Peyer's patch (tissue), 4 donors: ENCODE results near the gene DDX20. TPM values are rescaled to one million over a fixed set of nuclear protein-coding genes. Genes with fewer than 3 reads are reported as not detected.
A peak's percentile ranks its signal among the peaks of the same experiment; 100 is the strongest.

ENCODE experiments used
- DNase-seq, 3 donors: peaks; one replicate each; pipeline ENCODE4 v3.0.0-alpha.2; 2017 to 2019
- H3K27ac ChIP-seq, 4 donors: fragments of 200-600 bp; sonication (generic); one replicate each; pipeline ENCODE4 v1.5.1; 2016 to 2019
- H3K27me3 ChIP-seq, 2 donors: fragments of 200-600 bp; sonication (generic); one replicate each; pipeline ENCODE4 v1.5.1; 2019
- H3K36me3 ChIP-seq, 3 donors: fragments of 200-600 bp; sonication (generic); one replicate each; pipeline ENCODE4 v1.5.1; 2016 to 2019
- H3K4me1 ChIP-seq, 4 donors: fragments of 200-600 bp; sonication (generic); one replicate each; pipeline ENCODE4 v1.5.1; 2016 to 2019
- H3K4me3 ChIP-seq, 4 donors: fragments of 200-600 bp; sonication (generic); 1 replicate in 3 of 4; 2 replicates in 1 of 4; pipeline ENCODE4 v1.5.1; 2016 to 2019; ENCODE audit warnings: mild to moderate bottlenecking in 1 of 4
- H3K9me3 ChIP-seq, 4 donors: fragments of 200-600 bp; sonication (generic); one replicate each; pipeline ENCODE4 v1.5.1; 2016 to 2019; ENCODE audit warnings: mild to moderate bottlenecking in 1 of 4
- POLR2A ChIP-seq, 2 donors: fragments of 450-650 bp; IDR thresholded peaks; one replicate each; pipeline ENCODE4 v1.5.1; 2017; ENCODE audit warnings: antibody characterized with exemption in 2 of 2, mild to moderate bottlenecking in 2 of 2, moderate library complexity in 2 of 2
- total RNA-seq, 4 donors: library from RNA; depleted of rRNA; stranded (reverse); fragments of >200 nt; gene quantifications; one replicate each; pipeline ENCODE4 v1.1.0, GENCODE V29; 2016
- TF ChIP-seq, protein P1 (sequence below), 6 experiments: fragments of 450-650 bp in 4 of 6; fragments of 200-600 bp in 2 of 6; sonication (generic) in 1 of 6; IDR thresholded peaks; one replicate each; pipeline ENCODE4 v1.5.1; 2017 to 2019; ENCODE audit warnings: antibody characterized with exemption in 6 of 6, mild to moderate bottlenecking in 3 of 6, moderate library complexity in 1 of 6

Gene DDX20
- total RNA-seq, 4 donors from 2014 or later, result 13.5 to 34.7 (median 22.5) TPM

DNA sequence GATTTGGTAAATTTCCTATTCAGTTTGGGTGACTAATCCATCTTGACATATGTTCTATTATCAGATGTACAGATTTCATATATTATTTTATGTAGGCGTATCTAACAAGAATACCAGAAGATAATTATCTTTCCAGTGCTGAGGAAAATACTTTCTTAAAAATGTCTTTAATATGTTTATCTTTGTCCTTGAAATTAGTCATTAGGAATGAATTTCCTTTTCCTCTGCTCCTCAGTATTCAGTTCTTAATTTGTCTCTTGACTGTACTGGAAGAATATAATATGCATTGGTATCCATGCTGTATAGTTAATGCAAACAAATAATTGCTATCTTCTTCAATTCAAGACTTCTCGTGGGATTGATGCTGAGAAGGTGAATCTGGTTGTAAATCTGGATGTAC lies 6.6 kb downstream of the DDX20 start:
- H3K4me3 ChIP-seq, result no peak overlapping the region
- H3K27ac ChIP-seq, result no peak overlapping the region
- DNase-seq, result no peak
- no peaks in the 10 kb centered on the region for H3K27me3 ChIP-seq
- H3K4me1 ChIP-seq, result peaks cover 0 to 10% (median 0%) of the 10 kb centered on the region in 4 donors
- TF ChIP-seq POLR2A (IDR thresholded peaks at IDR 0.05), result no peak
- TF ChIP-seq, protein P1, sequence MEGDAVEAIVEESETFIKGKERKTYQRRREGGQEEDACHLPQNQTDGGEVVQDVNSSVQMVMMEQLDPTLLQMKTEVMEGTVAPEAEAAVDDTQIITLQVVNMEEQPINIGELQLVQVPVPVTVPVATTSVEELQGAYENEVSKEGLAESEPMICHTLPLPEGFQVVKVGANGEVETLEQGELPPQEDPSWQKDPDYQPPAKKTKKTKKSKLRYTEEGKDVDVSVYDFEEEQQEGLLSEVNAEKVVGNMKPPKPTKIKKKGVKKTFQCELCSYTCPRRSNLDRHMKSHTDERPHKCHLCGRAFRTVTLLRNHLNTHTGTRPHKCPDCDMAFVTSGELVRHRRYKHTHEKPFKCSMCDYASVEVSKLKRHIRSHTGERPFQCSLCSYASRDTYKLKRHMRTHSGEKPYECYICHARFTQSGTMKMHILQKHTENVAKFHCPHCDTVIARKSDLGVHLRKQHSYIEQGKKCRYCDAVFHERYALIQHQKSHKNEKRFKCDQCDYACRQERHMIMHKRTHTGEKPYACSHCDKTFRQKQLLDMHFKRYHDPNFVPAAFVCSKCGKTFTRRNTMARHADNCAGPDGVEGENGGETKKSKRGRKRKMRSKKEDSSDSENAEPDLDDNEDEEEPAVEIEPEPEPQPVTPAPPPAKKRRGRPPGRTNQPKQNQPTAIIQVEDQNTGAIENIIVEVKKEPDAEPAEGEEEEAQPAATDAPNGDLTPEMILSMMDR (IDR thresholded peaks at IDR 0.05), result no peak
- peaks cover 0 to 72% (median 0%) of the 10 kb centered on the region in 3 donors for H3K36me3 ChIP-seq
- no peaks in the 10 kb centered on the region for H3K9me3 ChIP-seq

- no peak overlapping the region for H3K4me3 ChIP-seq
- H3K36me3 ChIP-seq, result peaks cover 0 to 54% (median 0%) of the 10 kb centered on the region in 3 donors
- no peaks in the 10 kb centered on the region for H3K9me3 ChIP-seq
- no peak for TF ChIP-seq POLR2A (IDR thresholded peaks at IDR 0.05)
- TF ChIP-seq, protein P1 (IDR thresholded peaks at IDR 0.05), result no peak
- no peaks in the 10 kb centered on the region for H3K27me3 ChIP-seq
- no peak overlapping the region for H3K27ac ChIP-seq
- no peak for DNase-seq
- H3K4me1 ChIP-seq, result no peaks in the 10 kb centered on the region
Observed at GRCh38 chr1:111768023-111768422, 12.3 kb downstream of the DDX20 start.

DNA sequence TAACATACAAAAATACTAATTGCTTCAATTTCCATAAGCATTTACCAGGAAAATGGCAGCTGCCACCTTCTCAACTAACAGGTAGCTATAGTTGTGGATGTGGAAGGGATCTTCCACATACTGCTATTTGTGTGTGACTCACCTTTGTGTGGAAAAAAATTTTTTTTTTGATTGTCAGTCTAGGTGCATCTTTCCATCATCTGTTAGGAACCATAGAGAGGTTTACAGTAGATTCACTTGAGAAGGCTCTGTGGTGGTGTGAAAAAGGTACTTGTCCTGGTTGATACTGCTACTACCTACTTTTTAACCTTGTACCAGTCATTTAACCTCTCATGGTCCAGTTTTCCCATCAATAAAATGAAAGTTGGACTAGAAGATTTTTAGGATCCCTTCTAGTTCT lies 12.9 kb downstream of the DDX20 start:
- DNase-seq, result no peak
- Histone ChIP-seq H3K9me3 (no peaks in the 10 kb centered on the region), H3K27me3 (no peaks in the 10 kb centered on the region), H3K36me3 (peaks cover 0 to 48% (median 0%) of the 10 kb centered on the region in 3 donors), H3K4me1 (no peaks in the 10 kb centered on the region), H3K4me3 (no peak overlapping the region), H3K27ac (no peak overlapping the region)
- TF ChIP-seq, protein P1 (IDR thresholded peaks at IDR 0.05), result no peak
- no peak for TF ChIP-seq POLR2A (IDR thresholded peaks at IDR 0.05)

GRCh38 chr1:111769517-111770146 lies 13.9 kb downstream of the DDX20 start:
- TF ChIP-seq, protein P1 (IDR thresholded peaks at IDR 0.05), result peak; percentile 62 to 96 (median 86)
- TF ChIP-seq POLR2A (IDR thresholded peaks at IDR 0.05), result no peak
- H3K27me3 ChIP-seq, result no peaks in the 10 kb centered on the region
- no peaks in the 10 kb centered on the region for H3K9me3 ChIP-seq
- DNase-seq, result peak in 2 of 3 donors; percentile 29 to 72
- peaks cover 0 to 38% (median 0%) of the 10 kb centered on the region in 3 donors for H3K36me3 ChIP-seq
- no peak overlapping the region for H3K27ac ChIP-seq
- no peaks in the 10 kb centered on the region for H3K4me1 ChIP-seq
- H3K4me3 ChIP-seq, result no peak overlapping the region

GRCh38 chr1:111770916-111771315 lies 15.2 kb downstream of the DDX20 start:
- no peak overlapping the region for H3K27ac ChIP-seq
- no peaks in the 10 kb centered on the region for H3K9me3 ChIP-seq
- DNase-seq, result no peak
- H3K4me3 ChIP-seq, result no peak overlapping the region
- TF ChIP-seq, protein P1 (IDR thresholded peaks at IDR 0.05), result no peak
- no peak for TF ChIP-seq POLR2A (IDR thresholded peaks at IDR 0.05)
- H3K36me3 ChIP-seq, result peaks cover 0 to 27% (median 0%) of the 10 kb centered on the region in 3 donors
- H3K4me1 ChIP-seq, result no peaks in the 10 kb centered on the region
- no peaks in the 10 kb centered on the region for H3K27me3 ChIP-seq
